ENCODE measurements around the gene MYO7B. TPM values are rescaled to one million over a fixed set of nuclear protein-coding genes. Genes with fewer than 3 reads are reported as not detected.

The MYO7B gene
- polyA plus RNA-seq, 1 of the 3 experiments (the other 2 are of a cell fraction), result 0.08 TPM

- H2AFZ ChIP-seq (ENCODE audit: low read depth), result no peak overlapping the region
- TF ChIP-seq TEAD4 (IDR thresholded peaks at IDR 0.05; ENCODE audit: borderline replicate concordance, insufficient read depth), result no peak
- H3K9me2 ChIP-seq, result no peaks in the 10 kb centered on the region
- no peak overlapping the region for H3K4me3 ChIP-seq (ENCODE audit: low read depth in 2 of 2, low read length in 1 of 2)
- H3F3A ChIP-seq (replicated peaks; ENCODE audit: insufficient read depth), result no peaks in the 10 kb centered on the region
- peak overlapping the region in 1 of 2 experiments; percentile 52; a peak in 2 of 4 replicates for H3K27ac ChIP-seq (ENCODE audit: low read depth in 2 of 2, low read length in 1 of 2)
- WGBS (ENCODE audit: low lambda C conversion rate), result 85% methylated on average over 7 of the region's 13 CpGs
- peaks cover 10 to 41% of the 10 kb centered on the region in 2 experiments; a peak in 3 of 4 replicates for H3K4me1 ChIP-seq (ENCODE audit: control insufficient read depth in 1 of 2, insufficient read depth in 2 of 2, low read depth in 1 of 2, low read length in 1 of 2)
- POLR2A ChIA-PET, result no interaction called here
- CTCF ChIA-PET, result interaction anchor here (2.2 kb wide), 1 partner anchor 12 kb away, joined by 14 read pairs; no protein-coding TSS in a partner anchor
- H4K20me1 ChIP-seq (ENCODE audit: insufficient read depth), result no peaks in the 10 kb centered on the region
- no peak overlapping the region for H3K9ac ChIP-seq
- H3K36me3 ChIP-seq (replicated peaks in 1 of 2; ENCODE audit: control insufficient read depth in 1 of 2, insufficient read depth in 2 of 2, low read length in 1 of 2), result no peaks in the 10 kb centered on the region
- H3K79me2 ChIP-seq (ENCODE audit: insufficient read depth), result no peaks in the 10 kb centered on the region
- peak overlapping the region; percentile 53; the same call in 1 of the 2 replicates for H3K4me2 ChIP-seq
- no peaks in the 10 kb centered on the region for H3K9me3 ChIP-seq
- no peaks in the 10 kb centered on the region for H3K27me3 ChIP-seq (ENCODE audit: insufficient read depth)
- DNase-seq, result no peak
These were observed 101.8 kb downstream of the MYO7B start for GRCh38 chr2:127637236-127637630.

DNA sequence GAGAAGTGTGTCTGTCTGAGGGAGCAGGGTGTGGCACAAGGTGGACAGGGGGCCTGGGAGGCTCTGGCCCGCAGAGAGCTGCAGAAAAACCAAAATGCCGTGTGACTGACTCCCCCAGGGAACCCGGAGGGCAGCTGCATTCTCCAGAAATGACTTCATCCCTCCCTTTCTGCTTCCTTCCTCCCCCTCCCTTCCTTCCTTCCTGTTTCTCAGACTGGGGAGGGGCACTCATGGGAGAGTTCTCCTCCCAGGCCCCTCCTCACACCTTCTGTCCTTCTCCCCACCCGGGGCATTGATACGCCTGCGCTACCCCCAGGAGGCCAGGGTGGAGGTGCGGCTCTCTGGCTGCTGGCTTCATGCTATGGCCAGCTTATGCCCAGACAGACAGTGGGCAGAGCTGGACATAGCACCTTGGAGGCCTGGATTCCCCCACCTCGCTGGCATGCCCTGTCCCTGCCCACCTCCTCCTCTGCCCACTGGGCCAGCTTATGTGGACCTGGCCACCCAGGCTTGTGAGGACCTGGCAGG lies 102.3 kb downstream of the MYO7B start:
- POLR2A ChIA-PET, result no interaction called here
- Histone ChIP-seq H2AFZ (ENCODE audit: low read depth) (peak overlapping the region; percentile 53; the same call in 1 of the 2 replicates), H3K9ac (no peak overlapping the region)

DNA sequence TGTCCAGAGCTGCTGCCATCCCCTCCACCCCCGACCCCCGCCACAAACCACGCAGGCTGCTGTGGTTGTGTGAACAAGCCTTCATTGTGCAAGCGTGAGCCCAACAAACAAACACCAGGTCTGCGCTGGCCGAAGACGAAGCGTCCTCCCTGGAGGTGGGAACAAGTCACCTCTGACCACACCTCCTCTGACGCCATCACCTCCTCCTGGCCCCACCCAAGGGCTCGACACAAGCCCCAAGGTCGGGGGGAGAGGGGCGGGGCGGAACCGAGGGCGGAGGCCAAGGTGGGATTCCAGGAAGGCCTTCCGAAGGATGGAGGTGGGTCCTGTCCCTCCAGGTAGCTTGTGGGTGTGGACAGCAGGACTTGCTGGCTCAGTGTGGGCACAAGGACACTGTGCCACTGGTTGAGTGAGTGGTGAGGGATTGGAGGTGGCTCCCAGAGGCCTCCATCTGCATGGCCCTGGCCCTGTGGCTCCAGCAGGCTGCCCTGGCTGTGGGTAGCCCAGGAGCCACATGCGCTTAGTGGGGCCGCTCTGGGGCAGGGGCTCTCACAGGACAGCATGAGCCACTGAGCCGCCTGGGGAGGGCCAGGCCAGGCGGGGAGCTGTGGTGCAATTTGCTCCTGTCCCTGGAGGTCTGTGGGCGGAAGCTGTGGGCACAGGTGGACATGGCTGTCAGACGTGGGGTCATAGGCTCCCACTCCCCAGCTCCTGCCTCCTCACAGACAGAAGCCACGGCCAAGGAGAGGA lies 103.1 kb downstream of the MYO7B start:
- H4K20me1 ChIP-seq (ENCODE audit: insufficient read depth), result no peaks in the 10 kb centered on the region
- H3K4me1 ChIP-seq (ENCODE audit: control insufficient read depth in 1 of 2, insufficient read depth in 2 of 2, low read depth in 1 of 2, low read length in 1 of 2), result peaks cover 10 to 43% of the 10 kb centered on the region in 2 experiments; a peak in 3 of 4 replicates
- H3K27me3 ChIP-seq (ENCODE audit: insufficient read depth), result no peaks in the 10 kb centered on the region
- H3K4me3 ChIP-seq (ENCODE audit: low read depth in 2 of 2, low read length in 1 of 2), result no peak overlapping the region
- H3K9me3 ChIP-seq, result no peaks in the 10 kb centered on the region
- H3K36me3 ChIP-seq (replicated peaks in 1 of 2; ENCODE audit: control insufficient read depth in 1 of 2, insufficient read depth in 2 of 2, low read length in 1 of 2), result no peaks in the 10 kb centered on the region
- no peak overlapping the region for H3K4me2 ChIP-seq
- H2AFZ ChIP-seq (ENCODE audit: low read depth), result 0 out of 2 replicates have a peak overlapping the region, but pooled peaks have one; percentile 53
- POLR2A ChIA-PET, result interaction anchor here (1.6 kb wide), 1 partner anchor 64 kb away, joined by 3 read pairs; no protein-coding TSS in a partner anchor
- no peaks in the 10 kb centered on the region for H3K9me2 ChIP-seq
- no peak for DNase-seq
- no peak for TF ChIP-seq GABPA (IDR thresholded peaks at IDR 0.05; ENCODE audit: low read depth)
- no peaks in the 10 kb centered on the region for H3K79me2 ChIP-seq (ENCODE audit: insufficient read depth)
- no peak overlapping the region for H3K9ac ChIP-seq
- CTCF ChIA-PET, result interaction anchor here (0.7 to 3.6 kb wide), 5 partner anchors 11 to 1967 kb away, joined by 3 to 21 read pairs (median 4); partner anchors contain the start of gene LIMS2
- 93% methylated on average over 16 of the region's 23 CpGs for WGBS (ENCODE audit: low lambda C conversion rate)
- H3K27ac ChIP-seq (ENCODE audit: low read depth in 2 of 2, low read length in 1 of 2), result peak overlapping the region in 1 of 2 experiments; percentile 52; a peak in 1 of 4 replicates
- no peaks in the 10 kb centered on the region for H3F3A ChIP-seq (replicated peaks; ENCODE audit: insufficient read depth)

More for the DNA sequence above, 102.3 kb downstream of the MYO7B start:
- H3K4me1 ChIP-seq (ENCODE audit: control insufficient read depth in 1 of 2, insufficient read depth in 2 of 2, low read depth in 1 of 2, low read length in 1 of 2), result peaks cover 10 to 42% of the 10 kb centered on the region in 2 experiments; a peak in 3 of 4 replicates
- peak overlapping the region in 1 of 2 experiments; percentile 52; a peak in 2 of 4 replicates for H3K27ac ChIP-seq (ENCODE audit: low read depth in 2 of 2, low read length in 1 of 2)
- no peaks in the 10 kb centered on the region for H3K27me3 ChIP-seq (ENCODE audit: insufficient read depth)
- no peaks in the 10 kb centered on the region for H3K9me2 ChIP-seq
- peak overlapping the region; percentile 53; the same call in 1 of the 2 replicates for H3K4me2 ChIP-seq
- whole genome bisulfite sequencing (ENCODE audit: low lambda C conversion rate), result 59% methylated on average over 7 of the region's 8 CpGs
- no peaks in the 10 kb centered on the region for H3K36me3 ChIP-seq (replicated peaks in 1 of 2; ENCODE audit: control insufficient read depth in 1 of 2, insufficient read depth in 2 of 2, low read length in 1 of 2)
- CTCF ChIA-PET, result interaction anchor here (1.4 to 2.2 kb wide), 2 partner anchors 12 to 47 kb away, joined by 4 to 14 read pairs; no protein-coding TSS in a partner anchor
- DNase-seq, result no peak
- H3K4me3 ChIP-seq (ENCODE audit: low read depth in 2 of 2, low read length in 1 of 2), result no peak overlapping the region
- H3F3A ChIP-seq (replicated peaks; ENCODE audit: insufficient read depth), result no peaks in the 10 kb centered on the region
- no peaks in the 10 kb centered on the region for H4K20me1 ChIP-seq (ENCODE audit: insufficient read depth)
- peak; percentile 30; the same call in 1 of the 2 replicates for TF ChIP-seq TEAD4 (IDR thresholded peaks at IDR 0.05; ENCODE audit: borderline replicate concordance, insufficient read depth)
- no peak; the same call in 1 of the 2 replicates for TF ChIP-seq FOSL2 (IDR thresholded peaks at IDR 0.05; ENCODE audit: borderline replicate concordance, low read depth)
- peak; percentile 58 for TF ChIP-seq GABPA (IDR thresholded peaks at IDR 0.05; ENCODE audit: low read depth)
- H3K79me2 ChIP-seq (ENCODE audit: insufficient read depth), result no peaks in the 10 kb centered on the region
- no peaks in the 10 kb centered on the region for H3K9me3 ChIP-seq
